ENCODE measurements around the gene NAT8.
"Not testable (repeated sequence)": the region's sequence is repeated elsewhere in the genome, so short reads cannot be mapped to it uniquely, and the experiment has no call there.

The NAT8 gene

DNA sequence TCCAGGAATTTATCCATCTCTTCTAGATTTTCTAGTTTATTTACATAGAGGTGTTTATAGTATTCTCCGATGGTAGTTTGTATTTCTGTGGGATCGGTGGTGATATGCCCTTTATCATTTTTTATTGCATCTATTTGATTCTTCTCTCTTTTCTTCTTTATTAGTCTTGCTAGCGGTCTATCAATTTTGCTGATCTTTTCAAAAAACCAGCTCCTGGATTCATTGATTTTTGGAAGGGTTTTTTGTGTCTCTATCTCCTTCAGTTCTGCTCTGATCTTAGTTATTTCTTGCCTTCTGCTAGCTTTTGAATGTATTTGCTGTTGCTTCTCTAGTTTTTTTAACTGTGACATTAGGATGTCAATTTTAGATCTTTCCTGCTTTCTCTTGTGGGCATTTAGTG lies 25.0 kb upstream of the NAT8 start:
- FAIRE-seq; DNase-seq (ENCODE audit: insufficient read length, low spot score): not testable (repeated sequence)

DNA sequence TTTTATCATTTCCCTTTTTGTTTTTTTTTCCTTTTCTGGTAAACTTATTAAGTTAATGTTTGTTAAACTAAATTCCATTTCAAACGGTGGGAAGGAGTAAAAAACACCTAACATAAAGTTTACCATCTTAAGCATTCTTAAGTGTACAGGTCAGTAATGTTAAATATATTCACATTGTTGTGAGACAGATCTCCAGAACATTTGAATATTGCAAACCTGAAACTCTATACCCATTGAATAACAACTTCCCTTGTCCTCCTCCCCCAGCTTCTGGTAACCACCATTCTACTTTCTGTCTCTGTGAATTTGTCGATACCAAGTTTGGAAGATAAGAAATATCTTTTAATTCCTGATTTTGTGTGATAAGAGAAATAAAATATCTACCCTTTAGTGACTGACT lies 12.0 kb upstream of the NAT8 start:
- DNase-seq (ENCODE audit: insufficient read length, low spot score) (no peak), FAIRE-seq (no peak)
- TF ChIP-seq, protein P1, sequence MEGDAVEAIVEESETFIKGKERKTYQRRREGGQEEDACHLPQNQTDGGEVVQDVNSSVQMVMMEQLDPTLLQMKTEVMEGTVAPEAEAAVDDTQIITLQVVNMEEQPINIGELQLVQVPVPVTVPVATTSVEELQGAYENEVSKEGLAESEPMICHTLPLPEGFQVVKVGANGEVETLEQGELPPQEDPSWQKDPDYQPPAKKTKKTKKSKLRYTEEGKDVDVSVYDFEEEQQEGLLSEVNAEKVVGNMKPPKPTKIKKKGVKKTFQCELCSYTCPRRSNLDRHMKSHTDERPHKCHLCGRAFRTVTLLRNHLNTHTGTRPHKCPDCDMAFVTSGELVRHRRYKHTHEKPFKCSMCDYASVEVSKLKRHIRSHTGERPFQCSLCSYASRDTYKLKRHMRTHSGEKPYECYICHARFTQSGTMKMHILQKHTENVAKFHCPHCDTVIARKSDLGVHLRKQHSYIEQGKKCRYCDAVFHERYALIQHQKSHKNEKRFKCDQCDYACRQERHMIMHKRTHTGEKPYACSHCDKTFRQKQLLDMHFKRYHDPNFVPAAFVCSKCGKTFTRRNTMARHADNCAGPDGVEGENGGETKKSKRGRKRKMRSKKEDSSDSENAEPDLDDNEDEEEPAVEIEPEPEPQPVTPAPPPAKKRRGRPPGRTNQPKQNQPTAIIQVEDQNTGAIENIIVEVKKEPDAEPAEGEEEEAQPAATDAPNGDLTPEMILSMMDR (IDR thresholded peaks at IDR 0.05; ENCODE audit: insufficient read depth, missing control alignments) = no peak

- no peak for FAIRE-seq
- no peak for DNase-seq (ENCODE audit: insufficient read length, low spot score)
- TF ChIP-seq, protein P1 (IDR thresholded peaks at IDR 0.05; ENCODE audit: insufficient read depth, missing control alignments) = no peak
These were observed 10.1 kb upstream of the NAT8 start for GRCh38 chr2:73652348-73652747.

- FAIRE-seq (no peak), DNase-seq (ENCODE audit: insufficient read length, low spot score) (no peak)
- TF ChIP-seq, protein P1 (IDR thresholded peaks at IDR 0.05; ENCODE audit: insufficient read depth, missing control alignments) = no peak
These were observed 9.5 kb upstream of the NAT8 start for GRCh38 chr2:73651591-73652230.

- FAIRE-seq; DNase-seq (ENCODE audit: insufficient read length, low spot score): not testable (repeated sequence)
These were observed 5.5 kb upstream of the NAT8 start for GRCh38 chr2:73647690-73648089.

DNA sequence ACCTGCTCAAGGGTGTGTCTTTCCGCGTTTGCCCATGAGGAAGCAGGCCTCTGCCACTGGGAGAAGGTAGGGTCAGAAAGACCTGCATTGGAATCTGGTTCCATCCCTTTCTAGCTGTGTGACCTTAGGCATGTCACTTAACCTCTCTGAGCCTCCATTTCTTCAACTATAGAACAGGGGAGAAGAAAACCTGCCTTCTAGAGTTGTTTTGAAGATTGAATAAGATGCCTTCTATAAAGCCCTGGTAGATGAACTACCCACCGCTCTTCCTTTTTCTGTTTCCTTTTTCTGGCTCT lies 507 bp downstream of the NAT8 start:
- FAIRE-seq = no peak

GRCh38 chr2:73640946-73641766 lies 1.1 kb downstream of the NAT8 start:
- no peak for DNase-seq (ENCODE audit: insufficient read length, low spot score)
- TF ChIP-seq, protein P1 (IDR thresholded peaks at IDR 0.05; ENCODE audit: insufficient read depth, missing control alignments) = no peak
- FAIRE-seq = no peak

More for the DNA sequence above, 507 bp downstream of the NAT8 start:
- no peak for DNase-seq (ENCODE audit: insufficient read length, low spot score)
- TF ChIP-seq, protein P1 (IDR thresholded peaks at IDR 0.05; ENCODE audit: insufficient read depth, missing control alignments) = no peak

DNA sequence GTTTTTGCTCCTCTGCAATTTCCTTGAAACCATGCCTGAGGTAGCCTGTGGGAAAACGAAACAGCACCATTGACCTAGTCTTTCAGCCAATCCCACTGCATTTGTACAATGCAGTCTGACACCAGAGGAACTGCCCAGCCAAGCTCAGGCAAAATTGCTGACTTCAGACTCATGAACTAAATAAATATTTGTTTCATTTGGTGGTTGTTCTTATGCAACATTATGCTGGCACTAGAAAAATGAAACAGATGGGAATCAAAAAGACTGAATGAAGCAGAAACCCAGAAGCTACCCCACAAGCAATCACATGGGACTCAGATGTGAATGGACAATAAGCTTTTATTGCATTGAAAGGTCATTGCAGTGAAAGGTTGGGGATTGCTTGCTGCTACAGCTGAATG lies 1.7 kb downstream of the NAT8 start:
- DNase-seq (ENCODE audit: insufficient read length, low spot score) (no peak), FAIRE-seq (no peak)
- TF ChIP-seq, protein P1 (IDR thresholded peaks at IDR 0.05; ENCODE audit: insufficient read depth, missing control alignments) = no peak
